NK-92 (cell line): ENCODE results near the gene IFITM1.
"Not testable (repeated sequence)": the region's sequence is repeated elsewhere in the genome, so short reads cannot be mapped to it uniquely, and the experiment has no call there.

Experiments
- DNase-seq: peaks from one replicate; lab custom pipeline; 2025; ENCODE audit not compliant: unreplicated experiment; lab: John Stamatoyannopoulos, UW

IFITM1 gene

GRCh38 chr11:293852-294661, 19.8 kb upstream of the IFITM1 start:
- DNase-seq: no peak

GRCh38 chr11:294780-295179, 19.1 kb upstream of the IFITM1 start:
- DNase-seq: no peak

GRCh38 chr11:295351-296170, 18.3 kb upstream of the IFITM1 start:
- no peak for DNase-seq

- no peak for DNase-seq
Observed at GRCh38 chr11:296171-297050, 17.4 kb upstream of the IFITM1 start.

GRCh38 chr11:297051-297585, 16.7 kb upstream of the IFITM1 start:
- DNase-seq: no peak

GRCh38 chr11:297586-298405, 16.0 kb upstream of the IFITM1 start:
- no peak for DNase-seq

- no peak for DNase-seq
Observed at GRCh38 chr11:298406-299065, 15.3 kb upstream of the IFITM1 start.

GRCh38 chr11:299081-299891, 14.6 kb upstream of the IFITM1 start, which contains the start of gene IFITM5:
Gene IFITM5, minus strand, starts transcription at chr11:299526. Its CDS starts 36 bp downstream, at chr11:299490.
- no peak for DNase-seq

- no peak for DNase-seq
Observed at GRCh38 chr11:299951-300735, 13.7 kb upstream of the IFITM1 start.

GRCh38 chr11:303363-303762, 10.5 kb upstream of the IFITM1 start:
- DNase-seq: no peak

GRCh38 chr11:304061-304506, 9.8 kb upstream of the IFITM1 start:
- DNase-seq: no peak

GRCh38 chr11:304915-305843, 8.7 kb upstream of the IFITM1 start:
- DNase-seq: no peak

- no peak for DNase-seq
Observed at GRCh38 chr11:305844-306211, 8.0 kb upstream of the IFITM1 start.

GRCh38 chr11:306645-307371, 7.0 kb upstream of the IFITM1 start:
- DNase-seq: no peak

- not testable (repeated sequence) for DNase-seq
Observed at GRCh38 chr11:307766-308708, 5.8 kb upstream of the IFITM1 start, which contains the start of gene IFITM2. Gene IFITM2, plus strand, starts transcription at chr11:307816. Its CDS starts 377 bp downstream, at chr11:308193.
